COR-L47 (cell line): ENCODE measurements around the gene KIFC3.
"Not testable (repeated sequence)": the region's sequence is repeated elsewhere in the genome, so short reads cannot be mapped to it uniquely, and the experiment has no call there.

Source experiments
- DNase-seq: peaks from one replicate; lab custom pipeline; 2025; lab: John Stamatoyannopoulos, UW

KIFC3 gene

DNA sequence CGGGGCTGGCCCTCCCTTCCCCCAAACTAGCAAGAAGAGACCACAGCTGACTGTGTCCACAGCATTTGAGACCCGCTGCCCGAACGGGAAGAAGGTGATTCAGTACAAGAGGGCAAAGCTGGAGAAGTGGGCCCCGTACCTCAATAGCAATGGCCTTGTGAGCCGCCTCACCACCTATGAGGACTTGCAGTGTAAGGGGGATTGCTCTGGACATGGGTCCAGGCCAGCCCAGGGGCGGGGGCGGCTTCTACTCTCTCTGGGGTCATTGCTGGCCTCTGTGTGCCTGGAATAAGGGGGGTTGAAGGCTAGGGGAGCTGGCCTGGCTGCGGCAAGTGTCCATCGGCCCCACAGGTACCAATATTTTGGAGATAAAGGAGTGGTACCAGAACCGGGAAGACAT is 79.6 kb downstream of the KIFC3 start:
- no peak for DNase-seq

DNA sequence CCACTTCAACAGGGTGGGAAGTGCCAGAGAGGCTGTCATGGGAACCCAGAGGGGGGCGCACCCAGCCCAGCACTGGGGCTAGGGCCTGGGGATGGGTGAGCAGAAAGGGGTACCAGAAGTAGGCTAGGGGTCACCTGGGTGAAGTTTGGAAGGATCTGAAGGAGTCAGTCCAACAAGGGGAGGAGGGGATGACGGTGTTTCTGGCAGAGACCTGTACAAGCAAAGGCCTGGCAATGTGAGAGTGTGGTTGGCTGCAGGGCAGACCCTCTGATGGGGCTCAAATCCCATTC is 80.1 kb downstream of the KIFC3 start:
- no peak for DNase-seq

DNA sequence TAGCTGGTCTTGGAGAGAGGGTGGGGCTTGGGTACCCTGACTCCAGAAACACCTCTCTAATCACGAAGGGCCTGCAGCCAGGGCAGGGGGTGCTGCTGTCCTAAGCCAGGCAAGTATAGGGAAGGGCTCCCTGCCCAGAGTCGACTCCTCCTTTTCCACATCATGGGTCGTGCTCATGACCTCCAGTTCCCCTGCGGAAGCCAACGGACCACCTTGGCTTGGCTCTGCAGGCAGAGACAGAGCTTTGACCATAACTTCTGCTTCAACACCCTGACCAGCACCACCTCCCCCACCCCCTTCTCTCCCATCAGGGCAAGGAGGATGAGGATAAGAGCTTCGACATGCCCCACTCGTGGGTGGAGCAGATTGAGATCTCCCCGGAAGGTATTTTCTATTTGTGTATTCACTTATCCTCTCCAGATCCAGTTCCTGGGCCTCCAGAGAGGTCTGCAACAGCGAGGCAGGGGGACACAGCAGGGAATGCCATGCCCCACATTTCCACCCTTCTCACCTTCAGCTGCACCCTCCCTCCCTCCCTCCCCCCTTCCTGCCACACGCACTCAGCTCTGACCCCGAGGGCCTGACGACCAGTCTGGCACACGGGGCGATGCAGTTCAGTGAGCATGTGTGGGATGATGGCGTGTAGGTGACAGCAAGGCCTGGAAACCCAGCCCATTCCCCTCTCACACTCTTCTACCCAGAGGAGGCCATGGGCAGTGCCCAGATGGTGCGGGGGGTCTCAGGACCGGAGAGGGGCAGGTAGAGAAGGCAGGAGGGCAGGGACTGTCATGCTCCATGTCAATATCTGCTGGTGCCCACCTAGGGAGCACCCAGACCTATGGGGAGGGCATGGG is 80.7 kb downstream of the KIFC3 start:
- no peak for DNase-seq

DNA sequence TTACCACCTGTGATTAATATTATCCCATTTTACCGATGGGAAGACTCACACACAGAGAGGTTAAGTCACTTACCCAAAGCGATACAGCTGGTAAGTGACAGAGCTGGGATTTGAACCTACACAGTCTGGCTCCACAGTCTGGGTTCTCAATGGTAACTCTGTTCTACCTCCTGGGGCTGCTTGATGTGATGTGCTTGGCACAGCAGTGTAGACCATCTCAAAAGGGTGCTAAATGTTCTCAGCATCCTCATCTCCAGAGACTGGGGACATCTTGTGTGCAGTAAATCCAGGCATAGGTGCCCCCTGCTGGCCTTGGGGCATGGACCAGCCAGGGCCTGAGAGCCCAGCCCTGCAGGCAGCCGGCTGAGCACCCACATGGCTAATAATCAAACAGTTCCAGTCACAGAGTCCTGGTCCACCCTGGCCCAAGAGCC is 82.1 kb downstream of the KIFC3 start:
- peak; percentile 17 for DNase-seq

DNA sequence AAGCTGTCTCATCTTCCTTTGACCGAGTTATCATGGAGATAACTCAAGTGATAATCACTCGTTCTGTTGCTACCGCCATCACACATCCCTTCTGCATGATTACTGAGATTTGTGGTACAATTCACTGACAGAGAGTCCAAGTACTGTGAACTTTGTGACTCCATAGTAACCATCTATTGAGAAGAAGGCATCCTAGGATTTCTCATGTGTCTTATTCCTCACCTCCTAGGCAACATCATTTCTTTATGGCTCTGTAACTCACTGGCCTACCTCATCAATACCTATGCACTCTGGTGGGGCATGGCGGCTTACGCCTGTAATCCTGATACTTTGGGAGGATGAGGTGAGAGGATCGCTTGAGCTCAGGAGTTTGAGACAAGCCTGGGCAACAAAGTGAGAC is 88.2 kb downstream of the KIFC3 start:
- no peak for DNase-seq

DNA sequence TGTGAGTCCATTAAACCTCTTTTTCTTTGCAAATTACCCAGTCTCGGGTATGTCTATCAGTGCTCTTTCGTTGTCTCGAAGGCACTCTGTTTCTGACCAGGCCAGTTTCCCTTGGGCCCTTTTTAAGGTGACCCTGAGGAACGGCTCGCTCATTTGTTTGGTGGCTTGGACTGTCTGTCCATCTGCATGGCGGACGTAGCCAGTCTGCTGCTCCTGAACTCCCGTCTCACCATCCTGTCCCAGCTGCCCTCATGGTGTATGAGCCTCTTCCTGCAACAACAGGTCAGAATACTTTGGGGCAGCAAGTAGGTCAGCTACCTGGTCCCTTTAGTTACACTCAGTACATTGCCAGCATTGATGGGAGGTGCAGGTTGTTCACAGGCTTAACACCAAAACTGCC is 88.7 kb downstream of the KIFC3 start:
- DNase-seq = no peak

DNA sequence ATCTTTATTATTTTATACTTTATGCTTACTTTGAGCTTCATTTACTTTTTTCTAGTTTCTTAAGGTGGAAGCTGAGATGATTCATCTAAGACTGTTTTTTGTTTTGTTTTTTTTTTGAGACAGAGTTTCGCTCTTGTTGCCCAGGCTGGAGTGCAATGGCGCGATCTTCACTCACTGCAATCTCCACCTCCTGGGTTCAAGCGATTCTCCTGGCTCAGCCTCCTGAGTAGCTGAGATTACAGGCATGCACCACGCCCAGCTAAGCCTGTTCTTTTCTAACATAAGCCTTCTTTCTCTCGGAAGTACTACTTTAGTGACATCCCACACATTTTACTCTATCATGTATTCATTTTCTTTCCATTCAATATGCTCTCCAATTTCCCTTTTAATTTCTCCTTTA is 89.7 kb downstream of the KIFC3 start:
- not testable (repeated sequence) for DNase-seq

DNA sequence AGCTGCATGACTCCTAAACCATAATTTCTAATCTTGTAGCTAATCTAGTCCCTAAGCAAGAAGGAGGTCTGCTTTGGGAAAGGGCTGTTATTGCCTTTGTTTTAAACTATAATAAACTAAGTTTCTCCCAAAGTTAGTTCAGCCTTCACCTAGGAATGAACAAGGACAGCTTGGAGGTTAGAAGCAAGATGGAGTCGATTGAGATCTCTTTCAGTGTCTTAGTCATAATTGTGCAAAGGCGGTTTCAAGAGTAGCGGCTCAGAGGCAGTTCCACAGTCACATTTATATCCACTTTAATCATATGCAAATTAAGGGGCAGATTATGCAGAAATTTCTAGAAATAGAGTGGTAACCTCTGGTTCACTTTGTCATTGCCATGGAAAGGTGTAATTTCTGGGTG is 90.3 kb downstream of the KIFC3 start:
- no peak for DNase-seq

DNA sequence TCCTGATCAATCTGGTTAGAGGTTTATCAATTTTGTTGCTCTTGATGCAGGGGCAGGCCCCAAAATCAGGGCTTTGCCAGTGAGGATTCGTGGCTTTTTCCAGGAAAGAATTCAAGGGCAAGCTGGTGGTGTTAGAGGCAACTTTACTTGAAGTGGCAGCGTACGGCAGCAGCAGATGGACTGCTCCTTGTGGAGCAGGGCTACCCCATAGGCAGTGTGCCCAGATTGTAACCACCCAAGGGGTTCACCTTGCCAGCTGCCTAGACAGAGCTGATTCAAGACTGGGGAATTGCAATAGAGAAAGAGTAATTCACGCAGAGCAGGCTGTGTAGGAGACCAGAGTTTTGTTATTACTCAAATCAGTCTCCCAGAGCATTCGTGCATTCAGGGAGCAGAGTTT is 90.9 kb downstream of the KIFC3 start:
- no peak for DNase-seq

DNA sequence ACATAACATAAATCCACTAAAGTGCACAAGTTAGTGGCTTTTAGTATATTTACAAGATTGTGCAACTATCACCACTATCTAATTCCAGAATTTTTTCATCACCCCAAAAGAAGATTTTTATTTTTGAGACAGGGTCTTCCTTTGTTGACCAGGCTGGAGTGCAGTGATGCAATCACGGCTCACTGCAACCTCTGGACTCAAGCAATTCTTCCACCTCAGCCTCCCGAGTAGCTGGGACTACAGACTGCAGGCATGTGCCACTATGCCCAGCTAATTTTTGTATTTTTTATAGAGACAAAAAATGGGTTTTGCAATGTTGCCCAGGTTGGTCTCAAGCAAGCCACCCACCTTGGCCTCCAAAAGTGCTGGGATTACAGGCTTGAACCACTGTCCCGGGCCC is 92.6 kb downstream of the KIFC3 start:
- no peak for DNase-seq
